Right cardiac atrium (tissue), 5 donors: Measurements from ENCODE around the gene UBE2L5. TPM values are rescaled to one million over a fixed set of nuclear protein-coding genes. Genes with fewer than 3 reads are reported as not detected.

Source experiments
- polyA plus RNA-seq: library from polyadenylated mRNA; stranded (reverse); fragments of 200-250 nt; gene quantifications from one replicate; pipeline ENCODE4 v1.2.3, GENCODE V29; 2013
- total RNA-seq, 4 donors: library from RNA; stranded (reverse); fragmentation: NEBNext Ultra II Directional; extraction: Animal tissue kit (Norgen Biotek cat#: 25700); gene quantifications; one replicate each; pipeline ENCODE4 v1.2.1, GENCODE V29; 2021
- donor health status: healthy with polysubstance abuse.
- donor health status: DM: no; HTN: yes; CAD: no.
- donor health status: DM: no; HTN: no; CAD: no.
- donor health status: DM: no; HTN: yes; CAD: no; lungs with severe emphysema.
- donor health status: DM: yes; HTN: yes; CAD: no.

The UBE2L5 gene
- total and polyA plus RNA-seq, 5 donors: not detected

Other genes with a start within 250 kb of the UBE2L5 start
- gene KATNAL1, start 114.9 kb upstream of the UBE2L5 start, total RNA-seq: 10 to 100 TPM; 48.3 to 53.5 (median 50.6) TPM
- gene KATNAL1, start 114.9 kb upstream of the UBE2L5 start, polyA plus RNA-seq: 8.1 TPM
- 100 to 1,000 TPM; 185 to 198 (median 192) TPM for gene HMGB1, start 43.4 kb downstream of the UBE2L5 start, total RNA-seq
- gene HMGB1, start 43.4 kb downstream of the UBE2L5 start, polyA plus RNA-seq: 259 TPM
- gene USPL1, start 195.4 kb downstream of the UBE2L5 start, total RNA-seq: 10 to 100 TPM; 10.3 to 12.3 (median 10.5) TPM
- 5.7 TPM for gene USPL1, start 195.4 kb downstream of the UBE2L5 start, polyA plus RNA-seq